HepG2 (cell line): ENCODE results near the gene FAM174C. TPM values are rescaled to one million over a fixed set of nuclear protein-coding genes. Genes with fewer than 3 reads are reported as not detected.

Experiments used
- BHLHE40 ChIP-seq: IDR thresholded peaks from 2 replicates; pipeline ENCODE4 v1.6.1; 2011; ENCODE audit warnings: low read length, improper control_type of control experiment
- CAMTA2 ChIP-seq: sonication (generic); formaldehyde crosslinking; IDR thresholded peaks from 2 replicates; pipeline ENCODE4 v1.4.0; 2020; ENCODE audit warnings: mild to moderate bottlenecking, missing genetic modification reagents, borderline replicate concordance
- GABPB1 ChIP-seq: IDR thresholded peaks from 2 replicates; pipeline ENCODE4 v1.6.1; 2016; ENCODE audit warnings: mild to moderate bottlenecking, missing genetic modification reagents, moderate library complexity, missing compliant biosample characterization
- HNRNPL ChIP-seq: fragments of 200-400 bp; formaldehyde crosslinking; IDR thresholded peaks from 2 replicates; pipeline ENCODE4 v1.6.1; 2017; ENCODE audit warnings: mild to moderate bottlenecking, low read depth, low read length
- HNRNPLL ChIP-seq: fragments of 200-400 bp; formaldehyde crosslinking; IDR thresholded peaks from 2 replicates; pipeline ENCODE4 v1.6.1; 2017; ENCODE audit warnings: mild to moderate bottlenecking, low read depth, low read length; ENCODE audit not compliant: poor library complexity, severe bottlenecking
- MTA1 ChIP-seq: sonication (generic); formaldehyde crosslinking; IDR thresholded peaks from 2 replicates; pipeline ENCODE4 v1.4.0; 2020; ENCODE audit warnings: missing genetic modification reagents, mild to moderate bottlenecking, borderline replicate concordance
- NFE2L2 ChIP-seq: fragments of 150-350 bp; IDR thresholded peaks from 2 replicates; pipeline ENCODE4 v1.6.1; 2014; ENCODE audit warnings: low read length
- ZBTB1 ChIP-seq: sonication (generic); formaldehyde crosslinking; IDR thresholded peaks from 2 replicates; pipeline ENCODE4 v1.4.0; 2020; ENCODE audit warnings: missing genetic modification reagents, borderline replicate concordance
- ZBTB38 ChIP-seq: sonication (generic); formaldehyde crosslinking; IDR thresholded peaks from 2 replicates; pipeline ENCODE4 v1.5.1; 2020; ENCODE audit warnings: mild to moderate bottlenecking, missing genetic modification reagents
- ZNF160 ChIP-seq: sonication (generic); formaldehyde crosslinking; IDR thresholded peaks from 2 replicates; pipeline ENCODE4 v1.8.0; 2022; ENCODE audit warnings: mild to moderate bottlenecking, inconsistent platforms, missing genetic modification reagents
- ZNF343 ChIP-seq: sonication (generic); formaldehyde crosslinking; IDR thresholded peaks from 2 replicates; pipeline ENCODE4 v1.4.0; 2020; ENCODE audit warnings: mild to moderate bottlenecking, missing genetic modification reagents
- ZNF724P ChIP-seq: sonication (generic); formaldehyde crosslinking; IDR thresholded peaks from 2 replicates; pipeline ENCODE4 v1.8.0; 2022; ENCODE audit warnings: missing genetic modification reagents, borderline replicate concordance
- ZNF746 ChIP-seq: sonication (generic); formaldehyde crosslinking; IDR thresholded peaks from 2 replicates; pipeline ENCODE4 v1.8.0; 2022; ENCODE audit warnings: mild to moderate bottlenecking, missing genetic modification reagents
- ZSCAN30 ChIP-seq: sonication (generic); formaldehyde crosslinking; IDR thresholded peaks from 2 replicates; pipeline ENCODE4 v1.5.0; 2020; ENCODE audit warnings: mild to moderate bottlenecking, missing genetic modification reagents
- polyA plus RNA-seq, 8 experiments: library from polyadenylated mRNA; depleted of rRNA in 3 of 8; stranded (reverse) in 7 of 8; unstranded in 1 of 8; fragments of >200 nt; fragmentation: Illumina TruSeq in 4 of 8; extraction: Trizol in 4 of 8; gene quantifications; 2 replicates each; pipeline versions ENCODE4 v1.2.1 to v1.2.3, GENCODE V29; 2011 to 2016; ENCODE audit warnings: low read depth in 4 of 8, missing spikeins in 1 of 8, mixed read lengths in 1 of 8; ENCODE audit not compliant: insufficient read depth in 1 of 8
- total RNA-seq, 5 experiments: library from RNA; depleted of rRNA; stranded (reverse); fragments of >200 nt; fragmentation: Illumina TruSeq; extraction: Trizol; gene quantifications; 2 replicates each; pipeline ENCODE4 v1.2.3, GENCODE V29; 2016; ENCODE audit warnings: low read depth in 1 of 5
- TF ChIP-seq, protein P1 (sequence below): sonication (generic); formaldehyde crosslinking; IDR thresholded peaks from 2 replicates; pipeline ENCODE4 v1.5.0; 2020; ENCODE audit warnings: mild to moderate bottlenecking, missing genetic modification reagents
- TF ChIP-seq, protein P2 (sequence below): sonication (generic); formaldehyde crosslinking; IDR thresholded peaks from 2 replicates; pipeline ENCODE4 v1.4.0; 2020; ENCODE audit warnings: mild to moderate bottlenecking, low read depth, missing genetic modification reagents
- TF ChIP-seq, protein P3 (sequence below): IDR thresholded peaks from 2 replicates; pipeline ENCODE4 v1.6.1; 2016
- TF ChIP-seq, protein P4 (sequence below): sonication (generic); formaldehyde crosslinking; IDR thresholded peaks from 2 replicates; pipeline ENCODE4 v1.4.0; 2020; ENCODE audit warnings: missing genetic modification reagents, borderline replicate concordance
- TF ChIP-seq, protein P5 (sequence below): sonication (generic); formaldehyde crosslinking; IDR thresholded peaks from 2 replicates; pipeline ENCODE4 v1.8.1; 2023; ENCODE audit warnings: mild to moderate bottlenecking, missing genetic modification reagents

Gene FAM174C
- total and polyA plus RNA-seq, 2 of the 13 experiments (the other 11 are each of a cell fraction or from before 2014, with no cell fraction given): 19.5 to 31.3 TPM

DNA sequence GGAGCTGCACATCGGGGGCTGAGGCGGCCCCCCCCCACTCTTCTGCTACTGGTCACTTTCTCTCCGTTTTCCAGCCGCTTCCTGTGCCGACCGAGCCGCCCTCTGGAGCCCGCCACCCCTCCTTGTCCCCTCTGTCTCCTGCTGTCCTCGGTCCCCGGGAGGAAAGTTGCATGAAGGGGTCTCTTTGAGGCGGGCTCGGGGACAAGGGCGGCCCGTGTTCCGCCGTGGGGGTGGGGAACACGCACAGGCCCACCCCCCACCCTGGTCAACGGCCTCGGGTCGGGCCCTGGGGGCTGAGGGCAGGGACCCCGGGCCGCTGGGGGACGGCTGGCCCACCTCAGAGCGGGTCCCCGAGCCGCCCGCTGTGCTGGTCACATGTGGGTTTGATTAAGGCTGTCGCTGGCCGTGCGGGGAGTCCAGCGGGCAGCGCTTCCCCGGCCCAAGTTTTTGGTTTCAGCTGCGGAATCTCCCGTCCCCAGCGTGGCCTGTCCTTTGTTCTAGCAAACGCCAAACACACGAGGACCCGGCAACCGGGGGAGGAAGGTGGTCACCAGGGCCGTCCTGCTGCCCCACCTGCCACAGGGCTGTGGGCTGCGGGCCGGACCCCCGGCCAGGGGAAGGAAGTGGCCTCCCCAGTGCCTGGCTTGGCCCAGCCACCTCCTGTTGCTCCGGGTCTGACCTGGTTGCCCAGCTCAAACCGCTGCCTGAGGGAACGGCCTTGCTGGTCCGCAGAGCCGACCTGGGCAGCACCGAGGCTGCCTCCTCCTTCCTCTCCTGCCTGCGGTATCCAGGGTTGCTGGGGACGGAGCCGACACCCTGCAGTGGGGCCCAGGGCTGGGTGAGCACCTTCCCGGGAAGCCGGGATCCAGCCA, 12.3 kb downstream of the FAM174C start (continued):
- TF ChIP-seq, protein P1, sequence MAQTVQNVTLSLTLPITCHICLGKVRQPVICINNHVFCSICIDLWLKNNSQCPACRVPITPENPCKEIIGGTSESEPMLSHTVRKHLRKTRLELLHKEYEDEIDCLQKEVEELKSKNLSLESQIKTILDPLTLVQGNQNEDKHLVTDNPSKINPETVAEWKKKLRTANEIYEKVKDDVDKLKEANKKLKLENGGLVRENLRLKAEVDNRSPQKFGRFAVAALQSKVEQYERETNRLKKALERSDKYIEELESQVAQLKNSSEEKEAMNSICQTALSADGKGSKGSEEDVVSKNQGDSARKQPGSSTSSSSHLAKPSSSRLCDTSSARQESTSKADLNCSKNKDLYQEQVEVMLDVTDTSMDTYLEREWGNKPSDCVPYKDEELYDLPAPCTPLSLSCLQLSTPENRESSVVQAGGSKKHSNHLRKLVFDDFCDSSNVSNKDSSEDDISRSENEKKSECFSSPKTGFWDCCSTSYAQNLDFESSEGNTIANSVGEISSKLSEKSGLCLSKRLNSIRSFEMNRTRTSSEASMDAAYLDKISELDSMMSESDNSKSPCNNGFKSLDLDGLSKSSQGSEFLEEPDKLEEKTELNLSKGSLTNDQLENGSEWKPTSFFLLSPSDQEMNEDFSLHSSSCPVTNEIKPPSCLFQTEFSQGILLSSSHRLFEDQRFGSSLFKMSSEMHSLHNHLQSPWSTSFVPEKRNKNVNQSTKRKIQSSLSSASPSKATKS: no peak
- TF ChIP-seq, protein P2, sequence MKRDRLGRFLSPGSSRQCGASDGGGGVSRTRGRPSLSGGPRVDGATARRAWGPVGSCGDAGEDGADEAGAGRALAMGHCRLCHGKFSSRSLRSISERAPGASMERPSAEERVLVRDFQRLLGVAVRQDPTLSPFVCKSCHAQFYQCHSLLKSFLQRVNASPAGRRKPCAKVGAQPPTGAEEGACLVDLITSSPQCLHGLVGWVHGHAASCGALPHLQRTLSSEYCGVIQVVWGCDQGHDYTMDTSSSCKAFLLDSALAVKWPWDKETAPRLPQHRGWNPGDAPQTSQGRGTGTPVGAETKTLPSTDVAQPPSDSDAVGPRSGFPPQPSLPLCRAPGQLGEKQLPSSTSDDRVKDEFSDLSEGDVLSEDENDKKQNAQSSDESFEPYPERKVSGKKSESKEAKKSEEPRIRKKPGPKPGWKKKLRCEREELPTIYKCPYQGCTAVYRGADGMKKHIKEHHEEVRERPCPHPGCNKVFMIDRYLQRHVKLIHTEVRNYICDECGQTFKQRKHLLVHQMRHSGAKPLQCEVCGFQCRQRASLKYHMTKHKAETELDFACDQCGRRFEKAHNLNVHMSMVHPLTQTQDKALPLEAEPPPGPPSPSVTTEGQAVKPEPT (CRISPR knock-in tag): no peak
- TF ChIP-seq NFE2L2 (no peak), HNRNPL (0 out of 2 replicates have a peak, but pooled peaks have one; percentile 26), HNRNPLL (no peak), ZBTB38 (CRISPR knock-in tag) (peak; percentile 88), CAMTA2 (CRISPR knock-in tag) (no peak), ZNF746 (CRISPR knock-in tag) (no peak), BHLHE40 (no peak), ZNF160 (no peak), ZNF724P (CRISPR knock-in tag) (no peak), ZNF343 (no peak), GABPB1 (peak; percentile 35; the same call in 1 of the 2 replicates), ZBTB1 (CRISPR knock-in tag) (no peak), MTA1 (CRISPR knock-in tag) (peak; percentile 11; the same call in 1 of the 2 replicates), ZSCAN30 (CRISPR knock-in tag) (no peak)
- TF ChIP-seq, protein P3, sequence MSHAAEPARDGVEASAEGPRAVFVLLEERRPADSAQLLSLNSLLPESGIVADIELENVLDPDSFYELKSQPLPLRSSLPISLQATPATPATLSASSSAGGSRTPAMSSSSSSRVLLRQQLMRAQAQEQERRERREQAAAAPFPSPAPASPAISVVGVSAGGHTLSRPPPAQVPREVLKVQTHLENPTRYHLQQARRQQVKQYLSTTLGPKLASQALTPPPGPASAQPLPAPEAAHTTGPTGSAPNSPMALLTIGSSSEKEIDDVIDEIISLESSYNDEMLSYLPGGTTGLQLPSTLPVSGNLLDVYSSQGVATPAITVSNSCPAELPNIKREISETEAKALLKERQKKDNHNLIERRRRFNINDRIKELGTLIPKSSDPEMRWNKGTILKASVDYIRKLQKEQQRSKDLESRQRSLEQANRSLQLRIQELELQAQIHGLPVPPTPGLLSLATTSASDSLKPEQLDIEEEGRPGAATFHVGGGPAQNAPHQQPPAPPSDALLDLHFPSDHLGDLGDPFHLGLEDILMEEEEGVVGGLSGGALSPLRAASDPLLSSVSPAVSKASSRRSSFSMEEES: no peak
- TF ChIP-seq, protein P4, sequence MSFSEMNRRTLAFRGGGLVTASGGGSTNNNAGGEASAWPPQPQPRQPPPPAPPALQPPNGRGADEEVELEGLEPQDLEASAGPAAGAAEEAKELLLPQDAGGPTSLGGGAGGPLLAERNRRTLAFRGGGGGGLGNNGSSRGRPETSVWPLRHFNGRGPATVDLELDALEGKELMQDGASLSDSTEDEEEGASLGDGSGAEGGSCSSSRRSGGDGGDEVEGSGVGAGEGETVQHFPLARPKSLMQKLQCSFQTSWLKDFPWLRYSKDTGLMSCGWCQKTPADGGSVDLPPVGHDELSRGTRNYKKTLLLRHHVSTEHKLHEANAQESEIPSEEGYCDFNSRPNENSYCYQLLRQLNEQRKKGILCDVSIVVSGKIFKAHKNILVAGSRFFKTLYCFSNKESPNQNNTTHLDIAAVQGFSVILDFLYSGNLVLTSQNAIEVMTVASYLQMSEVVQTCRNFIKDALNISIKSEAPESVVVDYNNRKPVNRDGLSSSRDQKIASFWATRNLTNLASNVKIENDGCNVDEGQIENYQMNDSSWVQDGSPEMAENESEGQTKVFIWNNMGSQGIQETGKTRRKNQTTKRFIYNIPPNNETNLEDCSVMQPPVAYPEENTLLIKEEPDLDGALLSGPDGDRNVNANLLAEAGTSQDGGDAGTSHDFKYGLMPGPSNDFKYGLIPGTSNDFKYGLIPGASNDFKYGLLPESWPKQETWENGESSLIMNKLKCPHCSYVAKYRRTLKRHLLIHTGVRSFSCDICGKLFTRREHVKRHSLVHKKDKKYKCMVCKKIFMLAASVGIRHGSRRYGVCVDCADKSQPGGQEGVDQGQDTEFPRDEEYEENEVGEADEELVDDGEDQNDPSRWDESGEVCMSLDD (CRISPR knock-in tag): no peak
- TF ChIP-seq, protein P5, sequence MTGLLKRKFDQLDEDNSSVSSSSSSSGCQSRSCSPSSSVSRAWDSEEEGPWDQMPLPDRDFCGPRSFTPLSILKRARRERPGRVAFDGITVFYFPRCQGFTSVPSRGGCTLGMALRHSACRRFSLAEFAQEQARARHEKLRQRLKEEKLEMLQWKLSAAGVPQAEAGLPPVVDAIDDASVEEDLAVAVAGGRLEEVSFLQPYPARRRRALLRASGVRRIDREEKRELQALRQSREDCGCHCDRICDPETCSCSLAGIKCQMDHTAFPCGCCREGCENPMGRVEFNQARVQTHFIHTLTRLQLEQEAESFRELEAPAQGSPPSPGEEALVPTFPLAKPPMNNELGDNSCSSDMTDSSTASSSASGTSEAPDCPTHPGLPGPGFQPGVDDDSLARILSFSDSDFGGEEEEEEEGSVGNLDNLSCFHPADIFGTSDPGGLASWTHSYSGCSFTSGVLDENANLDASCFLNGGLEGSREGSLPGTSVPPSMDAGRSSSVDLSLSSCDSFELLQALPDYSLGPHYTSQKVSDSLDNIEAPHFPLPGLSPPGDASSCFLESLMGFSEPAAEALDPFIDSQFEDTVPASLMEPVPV (CRISPR knock-in tag): no peak
